Measurements from ENCODE around the gene LPCAT1. TPM values are rescaled to one million over a fixed set of nuclear protein-coding genes. Genes with fewer than 3 reads are reported as not detected.

LPCAT1 gene
- total and polyA plus RNA-seq, 2 experiments from 2014 or later, result 78.0 to 255 TPM

- TF ChIP-seq ZNF462 (CRISPR knock-in tag; IDR thresholded peaks at IDR 0.05) (no peak), NANOG (IDR thresholded peaks at IDR 0.05; ENCODE audit: borderline replicate concordance) (no peak), JUNB (IDR thresholded peaks at IDR 0.05; ENCODE audit: unreplicated experiment) (no peak), ETS1 (IDR thresholded peaks at IDR 0.05) (no peak)
Measured at GRCh38 chr5:1420211-1421195, 103.3 kb downstream of the LPCAT1 start (continued).

- Histone ChIP-seq H3K9me2 (ENCODE audit: insufficient read depth) (no peaks in the 10 kb centered on the region), H4K20me1 (replicated peaks; ENCODE audit: insufficient read depth) (no peaks in the 10 kb centered on the region), H3K4me1 (ENCODE audit: insufficient read depth) (no peaks in the 10 kb centered on the region), H2AFZ (no peak overlapping the region), H3K79me2 (replicated peaks; ENCODE audit: insufficient read depth) (no peaks in the 10 kb centered on the region), H3K4me3 (no peak overlapping the region), H3K4me2 (no peak overlapping the region), H3K36me3 (ENCODE audit: insufficient read depth) (no peaks in the 10 kb centered on the region), H3K27me3 (ENCODE audit: insufficient read depth) (no peaks in the 10 kb centered on the region), H3F3A (replicated peaks; ENCODE audit: low read depth) (no peaks in the 10 kb centered on the region), H3K27ac (ENCODE audit: low read depth) (no peak overlapping the region)
- H3K27ac Mint-ChIP-seq, result no peak overlapping the region
- ATAC-seq (no peak), DNase-seq (ENCODE audit: low spot score) (no peak)
- peaks cover 15% of the 10 kb centered on the region for H3K27me3 Mint-ChIP-seq (ENCODE audit: insufficient read depth, low read depth, poor library complexity)
- no peak overlapping the region for H3K4me3 Mint-ChIP-seq
- H3K4me1 Mint-ChIP-seq, result no peaks in the 10 kb centered on the region; the same call in 2 of the 3 replicates
- H3K36me3 Mint-ChIP-seq (ENCODE audit: low read depth), result no peaks in the 10 kb centered on the region; the same call in 2 of the 3 replicates
- peaks cover 12% of the 10 kb centered on the region for H3K9me3 Mint-ChIP-seq
- TF ChIP-seq JUNB (IDR thresholded peaks at IDR 0.05; ENCODE audit: unreplicated experiment) (no peak), CREB1 (CRISPR knock-in tag; IDR thresholded peaks at IDR 0.05; ENCODE audit: low read depth) (no peak), ETS1 (IDR thresholded peaks at IDR 0.05) (no peak), POLR2AphosphoS5 (IDR thresholded peaks at IDR 0.05; ENCODE audit: low read depth) (no peak), ZNF331 (CRISPR knock-in tag; IDR thresholded peaks at IDR 0.05; ENCODE audit: low read depth) (no peak), ZNF114 (CRISPR knock-in tag; IDR thresholded peaks at IDR 0.05) (no peak), NANOG (IDR thresholded peaks at IDR 0.05; ENCODE audit: borderline replicate concordance) (no peak)
Measured at GRCh38 chr5:1419476-1420210, 104.1 kb downstream of the LPCAT1 start.

All from GM23338 (cell line).